Common myeloid progenitor, CD34-positive (primary cell): ENCODE data around the gene TUBGCP5.
A peak's percentile ranks its signal among the peaks of the same experiment; 100 is the strongest.
"Not testable (repeated sequence)": the region's sequence is repeated elsewhere in the genome, so short reads cannot be mapped to it uniquely, and the experiment has no call there.

Experiments used
- CTCF ChIA-PET: fragments of 350-600 bp; sonication (Branson Sonifier 250); formaldehyde crosslinking; loops from one replicate; lab custom pipeline; 2021; ENCODE audit warnings: antibody characterized with exemption; lab: Charles Lee
- POLR2A ChIA-PET: fragments of 350-600 bp; sonication (Branson Sonifier 250); formaldehyde crosslinking; loops from one replicate; lab custom pipeline; 2021; ENCODE audit warnings: antibody characterized with exemption; lab: Charles Lee
- DNase-seq, 3 donors: peaks; one replicate each; pipeline versions ENCODE4 v3.0.0 to v3.0.0-alpha.2; 2013
- H3K27ac ChIP-seq, 2 experiments: 1 replicate in 1 of 2; 2 replicates in 1 of 2; pipeline ENCODE4 v1.7.0; 2013; ENCODE audit warnings: inconsistent platforms in 2 of 2, low read length in 2 of 2, mild to moderate bottlenecking in 2 of 2, low read depth in 1 of 2, moderate library complexity in 1 of 2; ENCODE audit not compliant: severe bottlenecking in 2 of 2, insufficient read depth in 1 of 2, poor library complexity in 1 of 2
- H3K27me3 ChIP-seq, 5 experiments: replicated peaks in 2 of 5; 1 replicate in 3 of 5; 2 replicates in 2 of 5; pipeline versions ENCODE4 v1.6.1 to v1.7.0; 2013; ENCODE audit warnings: low read length in 4 of 5, mild to moderate bottlenecking in 2 of 5, moderate library complexity in 2 of 5, inconsistent platforms in 1 of 5; ENCODE audit not compliant: insufficient read depth in 5 of 5, control insufficient read depth in 4 of 5
- H3K36me3 ChIP-seq, 4 experiments: 1 replicate in 2 of 4; 2 replicates in 2 of 4; pipeline versions ENCODE4 v1.6.1 to v1.7.0; 2013; ENCODE audit warnings: low read length in 3 of 4, control low read depth in 1 of 4, mild to moderate bottlenecking in 1 of 4; ENCODE audit not compliant: control insufficient read depth in 4 of 4, insufficient read depth in 4 of 4
- H3K4me1 ChIP-seq, 4 experiments: 1 replicate in 3 of 4; 2 replicates in 1 of 4; pipeline versions ENCODE4 v1.6.1 to v1.7.1; 2013; ENCODE audit warnings: low read length in 3 of 4, mild to moderate bottlenecking in 3 of 4, control low read depth in 1 of 4, inconsistent platforms in 1 of 4, moderate library complexity in 1 of 4; ENCODE audit not compliant: control insufficient read depth in 4 of 4, insufficient read depth in 4 of 4; ENCODE audit errors: control extremely low read depth in 1 of 4
- H3K4me3 ChIP-seq, 7 experiments: 1 replicate in 4 of 7; 2 replicates in 3 of 7; pipeline versions ENCODE4 v1.5.1 to v1.7.0; 2013; ENCODE audit warnings: mild to moderate bottlenecking in 7 of 7, low read length in 6 of 7, moderate library complexity in 6 of 7, inconsistent platforms in 2 of 7, low read depth in 2 of 7, control low read depth in 1 of 7; ENCODE audit not compliant: insufficient read depth in 4 of 7, control insufficient read depth in 1 of 7; ENCODE audit errors: extremely low read depth in 1 of 7
- H3K9me3 ChIP-seq, 5 experiments: 1 replicate in 4 of 5; 2 replicates in 1 of 5; pipeline versions ENCODE4 v1.6.1 to v1.7.1; 2013; ENCODE audit warnings: low read length in 4 of 5, mild to moderate bottlenecking in 2 of 5, inconsistent platforms in 1 of 5, low read depth in 1 of 5, moderate library complexity in 1 of 5; ENCODE audit not compliant: control insufficient read depth in 4 of 5, insufficient read depth in 2 of 5; ENCODE audit errors: control extremely low read depth in 1 of 5
- WGBS: methylation state at CpG from one replicate; pipeline ENCODE4 v1.1.5; 2013; ENCODE audit not compliant: insufficient coverage; 5-methylcytosine and 5-hydroxymethylcytosine counted together

Gene TUBGCP5

GRCh38 chr15:22989576-22990477, 49.5 kb downstream of the TUBGCP5 start:
- CTCF ChIA-PET: no interaction called here
- H3K27me3 ChIP-seq: no peaks in the 10 kb centered on the region
- peaks cover 0 to 9% (median 4%) of the 10 kb centered on the region in 4 experiments for H3K36me3 ChIP-seq
- no peak for DNase-seq
- H3K4me3 ChIP-seq: no peak overlapping the region
- no peaks in the 10 kb centered on the region for H3K9me3 ChIP-seq
- POLR2A ChIA-PET: no interaction called here
- no peak overlapping the region for H3K27ac ChIP-seq
- no peaks in the 10 kb centered on the region for H3K4me1 ChIP-seq
- WGBS: 100% methylated on average over 5 of the region's 7 CpGs

GRCh38 chr15:22988811-22989210, 50.6 kb downstream of the TUBGCP5 start:
- WGBS: 98% methylated on average over 7 of the region's 7 CpGs

GRCh38 chr15:22981931-22982330, 57.4 kb downstream of the TUBGCP5 start:
- H3K27me3 ChIP-seq, H3K9me3 ChIP-seq, DNase-seq, CTCF ChIA-PET, H3K4me3 ChIP-seq, H3K36me3 ChIP-seq, POLR2A ChIA-PET, H3K27ac ChIP-seq: not testable (repeated sequence)
- peaks cover 0 to 19% (median 13%) of the 10 kb centered on the region in 4 experiments for H3K4me1 ChIP-seq
- WGBS: 100% methylated on average over 8 of the region's 11 CpGs

More at GRCh38 chr15:22988811-22989210, 50.6 kb downstream of the TUBGCP5 start:
- Histone ChIP-seq H3K9me3 (no peaks in the 10 kb centered on the region), H3K4me1 (no peaks in the 10 kb centered on the region), H3K4me3 (no peak overlapping the region), H3K36me3 (peaks cover 0 to 2% (median under 1%) of the 10 kb centered on the region in 4 experiments), H3K27ac (no peak overlapping the region), H3K27me3 (no peaks in the 10 kb centered on the region)
- CTCF ChIA-PET: no interaction called here
- no peak for DNase-seq
- POLR2A ChIA-PET: no interaction called here

- ChIA-PET CTCF (no interaction called here), POLR2A (no interaction called here)
- Histone ChIP-seq H3K9me3 (no peaks in the 10 kb centered on the region), H3K4me3 (peak overlapping the region; percentile 70 to 91 (median 84)), H3K36me3 (no peaks in the 10 kb centered on the region), H3K27ac (no peak overlapping the region), H3K4me1 (peaks cover 0 to 19% (median 13%) of the 10 kb centered on the region in 4 experiments), H3K27me3 (no peaks in the 10 kb centered on the region)
- 68% methylated on average over 18 of the region's 30 CpGs for WGBS
- no peak for DNase-seq
Measured at GRCh38 chr15:22981051-22981840, 58.1 kb downstream of the TUBGCP5 start.

- under 1% methylated on average over 72 of the region's 93 CpGs for WGBS
- H3K27me3 ChIP-seq: no peaks in the 10 kb centered on the region
- no peaks in the 10 kb centered on the region for H3K36me3 ChIP-seq
- peak within 1 kb of the TSS; percentile 70 to 91 (median 84) for H3K4me3 ChIP-seq
- peak within 1 kb of the TSS in 1 of 2 experiments; percentile 43 for H3K27ac ChIP-seq
- H3K9me3 ChIP-seq: no peaks in the 10 kb centered on the region
- ChIA-PET CTCF (no interaction called here), POLR2A (no interaction called here)
- peak in 2 of 3 donors; percentile 44 to 58 for DNase-seq
- peaks cover 0 to 19% (median 13%) of the 10 kb centered on the region in 4 experiments for H3K4me1 ChIP-seq
Measured at GRCh38 chr15:22980189-22981050, 58.9 kb downstream of the TUBGCP5 start, which contains the start of gene CYFIP1. Gene CYFIP1 (minus strand): TSS chr15:22980368. CDS start chr15:22947285, 33,083 bp downstream.

GRCh38 chr15:22979238-22980188, 59.9 kb downstream of the TUBGCP5 start:
- POLR2A ChIA-PET: no interaction called here
- CTCF ChIA-PET: no interaction called here
- H3K36me3 ChIP-seq: no peaks in the 10 kb centered on the region
- WGBS: under 1% methylated on average over 62 of the region's 88 CpGs
- peak in 2 of 3 donors; percentile 49 to 63 for DNase-seq
- peak overlapping the region in 1 of 2 experiments; percentile 43 for H3K27ac ChIP-seq
- H3K4me3 ChIP-seq: peak overlapping the region; percentile 38 to 91 (median 81)
- H3K4me1 ChIP-seq: peaks cover 0 to 24% (median 17%) of the 10 kb centered on the region in 4 experiments
- no peaks in the 10 kb centered on the region for H3K9me3 ChIP-seq
- H3K27me3 ChIP-seq: no peaks in the 10 kb centered on the region
